CD1c-positive myeloid dendritic cell (primary cell): Measurements from ENCODE around the gene MAZ.
A peak's percentile ranks its signal among the peaks of the same experiment; 100 is the strongest.
"Not testable (repeated sequence)": the region's sequence is repeated elsewhere in the genome, so short reads cannot be mapped to it uniquely, and the experiment has no call there.

Experiments used
- DNase-seq: peaks from one replicate; pipeline ENCODE4 v3.0.0-alpha.2; 2016; ENCODE audit errors: extremely low spot score

MAZ gene

GRCh38 chr16:29825145-29826044 is 19.1 kb downstream of the MAZ start:
- DNase-seq = no peak

GRCh38 chr16:29826342-29826695 is 20.0 kb downstream of the MAZ start:
- DNase-seq = no peak

GRCh38 chr16:29830774-29831173 is 24.4 kb downstream of the MAZ start:
- no peak for DNase-seq

- DNase-seq = no peak
Measured at GRCh38 chr16:29831490-29831889, 25.2 kb downstream of the MAZ start.

GRCh38 chr16:29833219-29833618 is 26.9 kb downstream of the MAZ start:
- DNase-seq = not testable (repeated sequence)

- DNase-seq = no peak
Measured at GRCh38 chr16:29834079-29834478, 27.8 kb downstream of the MAZ start.

GRCh38 chr16:29835926-29836325 is 29.6 kb downstream of the MAZ start:
- no peak for DNase-seq

GRCh38 chr16:29836623-29837022 is 30.3 kb downstream of the MAZ start:
- DNase-seq = no peak

- DNase-seq = no peak
Measured at GRCh38 chr16:29837841-29838240, 31.5 kb downstream of the MAZ start.

- no peak for DNase-seq
Measured at GRCh38 chr16:29839822-29840221, 33.5 kb downstream of the MAZ start.

- no peak for DNase-seq
Measured at GRCh38 chr16:29840240-29840639, 33.9 kb downstream of the MAZ start.

- no peak for DNase-seq
Measured at GRCh38 chr16:29841631-29842030, 35.3 kb downstream of the MAZ start.

GRCh38 chr16:29842732-29843346 is 36.5 kb downstream of the MAZ start:
- no peak for DNase-seq

- peak; percentile 10 for DNase-seq
Measured at GRCh38 chr16:29843931-29844330, 37.6 kb downstream of the MAZ start.

GRCh38 chr16:29844575-29845331 is 38.4 kb downstream of the MAZ start:
- DNase-seq = no peak

GRCh38 chr16:29845656-29846055 is 39.3 kb downstream of the MAZ start:
- no peak for DNase-seq

- DNase-seq = peak; percentile 82
Measured at GRCh38 chr16:29848420-29849297, 42.3 kb downstream of the MAZ start.

- no peak for DNase-seq
Measured at GRCh38 chr16:29849505-29849904, 43.2 kb downstream of the MAZ start.

GRCh38 chr16:29850998-29851397 is 44.7 kb downstream of the MAZ start:
- no peak for DNase-seq

GRCh38 chr16:29852654-29853053 is 46.3 kb downstream of the MAZ start:
- peak; percentile 67 for DNase-seq

- no peak for DNase-seq
Measured at GRCh38 chr16:29854520-29855100, 48.3 kb downstream of the MAZ start.
